Upper lobe of right lung (tissue), 1 donor: ENCODE data around the gene GBP1. TPM values are rescaled to one million over a fixed set of nuclear protein-coding genes. Genes with fewer than 3 reads are reported as not detected.

ENCODE experiments used
- ATAC-seq: fragments of 200-7000 bp; cut with Tn5 transposase; one replicate; pipeline ENCODE4 v1.9.1; 2020; ENCODE audit warnings: mild to moderate bottlenecking, moderate library complexity
- DNase-seq: peaks from one replicate; pipeline ENCODE4 v3.0.0-alpha.2; 2020
- H3K27ac ChIP-seq: fragments of 200-600 bp; one replicate; pipeline ENCODE4 v1.8.0; 2022
- H3K27me3 ChIP-seq: fragments of 200-600 bp; one replicate; pipeline ENCODE4 v1.8.0; 2022; ENCODE audit warnings: mild to moderate bottlenecking
- H3K36me3 ChIP-seq: fragments of 200-600 bp; one replicate; pipeline ENCODE4 v1.8.0; 2022
- H3K4me1 ChIP-seq: fragments of 200-600 bp; one replicate; pipeline ENCODE4 v1.8.0; 2022
- H3K4me3 ChIP-seq: fragments of 200-600 bp; one replicate; pipeline ENCODE4 v1.8.0; 2022; ENCODE audit warnings: mild to moderate bottlenecking
- H3K9me3 ChIP-seq: fragments of 200-600 bp; one replicate; pipeline ENCODE4 v1.8.0; 2022
- intact Hi-C: fragments of 100-400 bp; cut with DNase I; formaldehyde crosslinking; loops from one replicate; pipeline ENCODE4 v1.11.0; 2022
- total RNA-seq: library from RNA; stranded (reverse); fragmentation: NEBNext Ultra II Directional; extraction: Animal tissue kit (Norgen Biotek cat#: 25700); gene quantifications from one replicate; pipeline ENCODE4 v1.2.1, GENCODE V29; 2021
- TF ChIP-seq, protein P1 (sequence below): fragments of 200-600 bp; IDR thresholded peaks from one replicate; pipeline ENCODE4 v1.8.0; 2022; ENCODE audit warnings: antibody characterized with exemption
- donor health status: DM: no; HTN: yes; CAD: no; lungs with severe emphysema.

GBP1 gene
- total RNA-seq, 1 donor from 2014 or later = 42.2 TPM

DNA sequence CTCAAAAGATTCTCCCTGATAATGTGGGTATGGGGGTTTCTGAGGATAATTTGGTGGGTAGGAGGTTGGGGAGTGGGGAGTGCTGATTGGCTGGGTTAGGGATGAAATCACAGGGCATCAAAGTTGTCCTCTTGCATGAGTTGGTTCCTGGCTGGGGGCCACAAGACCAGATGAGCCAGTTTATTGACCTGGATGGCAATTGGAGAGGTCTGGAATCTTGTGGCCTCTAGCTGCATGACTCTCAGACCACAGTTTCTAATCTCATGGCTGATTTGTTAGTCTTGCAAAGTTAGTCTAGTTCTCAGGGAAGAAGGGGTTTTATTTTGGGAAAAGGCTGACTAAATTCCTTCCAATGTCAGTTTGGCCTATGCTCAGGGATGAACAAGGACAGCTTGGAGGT lies 3.3 kb upstream of the GBP1 start:
- intact Hi-C loops = no loop called here
- Histone ChIP-seq H3K9me3 (no peaks in the 10 kb centered on the region), H3K4me1 (peaks cover 14% of the 10 kb centered on the region), H3K27ac (no peak overlapping the region), H3K36me3 (no peaks in the 10 kb centered on the region), H3K4me3 (no peak overlapping the region), H3K27me3 (no peaks in the 10 kb centered on the region)
- DNase-seq (no peak), ATAC-seq (no peak)
- TF ChIP-seq, protein P1, sequence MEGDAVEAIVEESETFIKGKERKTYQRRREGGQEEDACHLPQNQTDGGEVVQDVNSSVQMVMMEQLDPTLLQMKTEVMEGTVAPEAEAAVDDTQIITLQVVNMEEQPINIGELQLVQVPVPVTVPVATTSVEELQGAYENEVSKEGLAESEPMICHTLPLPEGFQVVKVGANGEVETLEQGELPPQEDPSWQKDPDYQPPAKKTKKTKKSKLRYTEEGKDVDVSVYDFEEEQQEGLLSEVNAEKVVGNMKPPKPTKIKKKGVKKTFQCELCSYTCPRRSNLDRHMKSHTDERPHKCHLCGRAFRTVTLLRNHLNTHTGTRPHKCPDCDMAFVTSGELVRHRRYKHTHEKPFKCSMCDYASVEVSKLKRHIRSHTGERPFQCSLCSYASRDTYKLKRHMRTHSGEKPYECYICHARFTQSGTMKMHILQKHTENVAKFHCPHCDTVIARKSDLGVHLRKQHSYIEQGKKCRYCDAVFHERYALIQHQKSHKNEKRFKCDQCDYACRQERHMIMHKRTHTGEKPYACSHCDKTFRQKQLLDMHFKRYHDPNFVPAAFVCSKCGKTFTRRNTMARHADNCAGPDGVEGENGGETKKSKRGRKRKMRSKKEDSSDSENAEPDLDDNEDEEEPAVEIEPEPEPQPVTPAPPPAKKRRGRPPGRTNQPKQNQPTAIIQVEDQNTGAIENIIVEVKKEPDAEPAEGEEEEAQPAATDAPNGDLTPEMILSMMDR = no peak

DNA sequence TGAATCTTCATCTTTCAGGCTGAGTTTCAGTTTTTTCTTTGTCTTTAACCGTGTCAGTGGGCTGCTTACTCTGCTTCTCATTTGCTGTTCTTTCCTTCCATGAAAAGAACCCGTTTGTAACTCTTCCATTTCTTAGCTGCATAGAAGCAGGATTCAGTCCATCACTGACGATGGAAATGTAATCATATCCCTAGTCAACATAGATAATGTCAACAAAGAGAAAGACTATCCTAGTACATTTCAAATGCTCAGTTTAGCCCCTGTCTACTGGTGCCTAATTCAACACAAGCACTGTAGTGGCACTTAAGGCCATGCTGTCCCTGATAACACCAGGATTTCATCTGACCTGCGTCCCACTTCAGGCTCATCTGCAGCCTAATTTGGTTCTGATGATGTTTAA lies 376 bp downstream of the GBP1 start:
- peak overlapping the region; percentile 87 for H3K27ac ChIP-seq
- TF ChIP-seq, protein P1 = no peak
- DNase-seq = no peak
- peak overlapping the region; percentile 53 for H3K4me3 ChIP-seq
- peak; percentile 69 for ATAC-seq
- intact Hi-C loops = no loop called here
- H3K9me3 ChIP-seq = no peaks in the 10 kb centered on the region
- no peaks in the 10 kb centered on the region for H3K27me3 ChIP-seq
- H3K36me3 ChIP-seq = peaks cover 9% of the 10 kb centered on the region
- H3K4me1 ChIP-seq = peaks cover 27% of the 10 kb centered on the region

DNA sequence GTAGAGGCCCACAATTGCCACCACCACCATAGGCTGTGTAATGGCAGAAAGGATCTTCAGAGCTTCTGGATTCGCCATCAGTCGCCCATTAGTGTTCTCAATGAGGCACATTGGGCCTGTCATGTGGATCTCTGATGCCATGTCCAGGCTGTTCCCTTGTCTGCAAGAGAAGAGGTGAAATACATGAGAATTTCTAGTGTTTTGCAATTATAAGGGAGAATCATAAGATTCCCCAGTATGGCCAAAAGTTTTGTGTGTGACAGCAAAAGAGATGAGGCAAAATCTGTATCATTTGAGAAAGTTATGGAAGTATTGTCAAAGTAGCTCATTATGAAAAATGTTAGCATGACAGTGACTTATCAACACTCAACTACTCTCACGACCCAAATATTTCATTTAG lies 1.9 kb downstream of the GBP1 start:
- ATAC-seq = peak; percentile 13
- Histone ChIP-seq H3K4me1 (peaks cover 27% of the 10 kb centered on the region), H3K27me3 (no peaks in the 10 kb centered on the region), H3K4me3 (peak overlapping the region; percentile 53), H3K9me3 (no peaks in the 10 kb centered on the region), H3K27ac (no peak overlapping the region), H3K36me3 (peaks cover 24% of the 10 kb centered on the region)
- no peak for DNase-seq
- intact Hi-C loops = no loop called here
- TF ChIP-seq, protein P1 = no peak

DNA sequence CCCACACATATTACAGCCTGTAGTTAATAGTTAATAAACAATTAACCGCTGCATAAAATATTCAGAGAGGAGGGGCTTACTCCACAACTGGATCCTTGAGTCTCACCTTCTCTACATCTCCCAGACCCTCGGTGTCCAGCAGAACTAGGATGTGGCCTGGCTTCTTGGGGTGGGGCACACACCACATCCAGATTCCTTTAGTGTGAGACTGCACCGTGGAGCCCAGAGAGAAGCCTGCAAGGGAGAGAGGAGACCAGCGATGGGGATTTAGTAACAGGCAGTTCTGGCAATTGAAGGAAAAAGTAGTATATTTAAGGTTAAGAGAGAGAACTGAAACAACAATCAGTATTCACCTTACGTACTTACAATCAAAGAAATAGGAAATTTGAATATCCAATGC lies 4.9 kb downstream of the GBP1 start:
- intact Hi-C loops = no loop called here
- Histone ChIP-seq H3K27ac (no peak overlapping the region), H3K4me1 (peaks cover 21% of the 10 kb centered on the region), H3K4me3 (no peak overlapping the region), H3K9me3 (no peaks in the 10 kb centered on the region), H3K27me3 (no peaks in the 10 kb centered on the region), H3K36me3 (peaks cover 54% of the 10 kb centered on the region)
- ATAC-seq = no peak
- DNase-seq = no peak
- TF ChIP-seq, protein P1 = no peak

DNA sequence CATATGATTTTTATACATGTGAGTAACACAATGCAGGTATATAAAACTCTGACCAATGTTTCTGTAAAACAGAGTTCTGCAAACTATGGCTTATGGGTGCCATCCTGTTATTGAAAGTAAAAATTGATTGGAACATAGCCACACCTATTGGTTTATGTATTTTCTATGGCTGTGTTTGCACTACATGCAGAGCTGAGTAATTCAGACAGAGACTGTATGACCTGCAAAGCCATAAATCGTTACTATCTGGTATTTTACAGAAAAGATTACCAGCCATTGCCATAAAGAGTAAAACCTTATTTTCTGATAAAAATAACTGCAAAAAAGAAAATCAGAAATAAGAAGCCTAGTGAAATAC lies 13.1 kb downstream of the GBP1 start:
- ATAC-seq = no peak
- H3K9me3 ChIP-seq = no peaks in the 10 kb centered on the region
- TF ChIP-seq, protein P1 = no peak
- no peak for DNase-seq
- no peaks in the 10 kb centered on the region for H3K27me3 ChIP-seq
- intact Hi-C loops = no loop called here
- no peak overlapping the region for H3K27ac ChIP-seq
- H3K4me1 ChIP-seq = no peaks in the 10 kb centered on the region
- no peak overlapping the region for H3K4me3 ChIP-seq
- H3K36me3 ChIP-seq = peaks cover 63% of the 10 kb centered on the region

DNA sequence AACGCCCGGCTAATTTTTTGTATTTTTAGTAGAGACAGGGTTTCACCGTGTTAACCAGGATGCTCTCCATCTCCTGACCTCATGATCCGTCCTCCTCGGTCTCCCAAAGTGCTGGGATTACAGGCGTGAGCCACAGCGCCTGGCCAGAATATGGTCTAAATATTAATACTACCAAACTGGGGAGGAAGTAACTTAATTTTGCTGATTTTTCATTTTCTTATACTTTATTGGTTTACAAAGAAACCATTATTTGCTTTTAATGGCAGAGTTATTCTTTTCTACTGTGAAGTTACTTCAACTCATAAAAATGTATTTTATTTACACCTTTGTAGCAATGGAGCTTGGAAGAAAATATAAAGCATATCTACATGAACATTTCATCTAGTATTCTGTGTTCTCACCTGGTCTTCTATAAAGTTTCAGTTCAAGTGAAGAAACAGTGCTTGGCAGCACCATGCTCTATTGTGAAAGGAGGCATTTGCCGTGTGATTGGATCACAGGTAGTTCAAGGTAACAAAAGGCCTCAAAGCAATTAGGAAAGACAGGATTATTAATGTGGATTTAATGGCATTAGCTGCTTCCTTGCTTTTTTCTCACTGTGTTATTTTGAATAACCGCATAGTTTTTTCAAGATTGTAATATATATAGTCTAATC lies 13.6 kb downstream of the GBP1 start:
- H3K4me1 ChIP-seq = no peaks in the 10 kb centered on the region
- intact Hi-C loops = no loop called here
- H3K4me3 ChIP-seq = no peak overlapping the region
- H3K27ac ChIP-seq = no peak overlapping the region
- no peaks in the 10 kb centered on the region for H3K27me3 ChIP-seq
- no peak for DNase-seq
- TF ChIP-seq, protein P1 = no peak
- no peak for ATAC-seq
- H3K36me3 ChIP-seq = peaks cover 58% of the 10 kb centered on the region
- H3K9me3 ChIP-seq = no peaks in the 10 kb centered on the region
